K562 (cell line): ENCODE measurements around the gene EMC6. TPM values are rescaled to one million over a fixed set of nuclear protein-coding genes. Genes with fewer than 3 reads are reported as not detected.

ENCODE experiments used
- ATAC-seq: fragments of 200-7000 bp; cut with Tn5 transposase; 3 replicates; pipeline ENCODE4 v1.9.1; 2020; ENCODE audit warnings: moderate library complexity
- BruUV-seq: library from RNA; stranded (reverse); fragments of 400-500 nt; replicated peaks from 2 replicates; lab custom pipeline; 2021; lab: Mats Ljungman, UMichigan
- CTCF ChIA-PET: fragments of 300-600 bp; formaldehyde crosslinking; extraction: SDS; loops from one replicate; lab custom pipeline; 2021; ENCODE audit warnings: low intra/inter-chr PET ratio; lab: Yijun Ruan, JAX
- POLR2A ChIA-PET: fragments of 300-600, 350-650 bp; sonication (Branson Sonifier 250); formaldehyde crosslinking; extraction: SDS; loops from one replicate; lab custom pipeline; 2021; ENCODE audit warnings: antibody characterized with exemption, inconsistent platforms; lab: Yijun Ruan, JAX
- DNase-seq, 4 experiments: peaks; one replicate each; pipeline versions ENCODE4 v3.0.0 to v3.0.0-alpha.2; 2011 to 2018; ENCODE audit warnings: low spot score in 3 of 4, mixed read lengths in 3 of 4; ENCODE audit errors: extremely low read depth in 1 of 4
- FAIRE-seq: peaks from 2 replicates; lab custom pipeline; 2011; peaks lifted over from hg19 to GRCh38; lab: Jason Lieb, UNC
- H2AFZ ChIP-seq: 2 replicates; pipeline ENCODE4 v1.6.0; 2011; ENCODE audit warnings: low read depth, low read length, control low read depth, inconsistent platforms
- H3K27ac ChIP-seq: fragments of 200-600 bp; 3 replicates; pipeline ENCODE4 v1.8.0; 2011; ENCODE audit warnings: low read depth, mild to moderate bottlenecking, control low read depth, inconsistent platforms, low read length, moderate library complexity, mixed read lengths; ENCODE audit errors: extremely low read depth
- H3K27me3 ChIP-seq, 2 experiments: fragments of 300-600 bp in 1 of 2; 2 replicates in 1 of 2; 3 replicates in 1 of 2; pipeline versions ENCODE4 v1.6.0 to v1.8.0; 2011; ENCODE audit warnings: inconsistent platforms in 2 of 2, low read length in 2 of 2, mild to moderate bottlenecking in 1 of 2, mixed read lengths in 1 of 2, moderate library complexity in 1 of 2; ENCODE audit not compliant: control insufficient read depth in 2 of 2, insufficient read depth in 2 of 2
- H3K36me3 ChIP-seq: fragments of 300-600 bp; 3 replicates; pipeline ENCODE4 v1.8.0; 2011; ENCODE audit warnings: mild to moderate bottlenecking, low read length, inconsistent platforms; ENCODE audit not compliant: control insufficient read depth, insufficient read depth
- H3K4me1 ChIP-seq, 2 experiments: fragments of 200-600 bp in 1 of 2; replicated peaks in 1 of 2; 2 replicates in 1 of 2; 3 replicates in 1 of 2; pipeline versions ENCODE4 v1.5.1 to v1.8.0; 2011; ENCODE audit warnings: inconsistent platforms in 2 of 2, low read length in 2 of 2, mild to moderate bottlenecking in 1 of 2, mixed read lengths in 1 of 2, moderate library complexity in 1 of 2; ENCODE audit not compliant: control insufficient read depth in 2 of 2, insufficient read depth in 2 of 2
- H3K4me2 ChIP-seq: 2 replicates; pipeline ENCODE4 v1.6.1; 2011; ENCODE audit warnings: low read length, control low read depth, inconsistent platforms, mixed read lengths; ENCODE audit not compliant: insufficient read depth
- H3K4me3 ChIP-seq: fragments of 200-600 bp; sonication (generic), shearing (Covaris generic); 2 replicates; pipeline ENCODE4 v1.5.1; 2016; ENCODE audit warnings: control low read depth, inconsistent platforms
- H3K79me2 ChIP-seq: fragments of 200-600 bp; 3 replicates; pipeline ENCODE4 v1.8.0; 2011; ENCODE audit warnings: low read length, inconsistent platforms; ENCODE audit not compliant: control insufficient read depth, insufficient read depth
- H3K9ac ChIP-seq, 2 experiments: 2 replicates each; pipeline versions ENCODE4 v1.6.0 to v1.6.1; 2011; ENCODE audit warnings: low read depth in 2 of 2, low read length in 2 of 2, control low read depth in 1 of 2, inconsistent platforms in 1 of 2, mild to moderate bottlenecking in 1 of 2, mixed read lengths in 1 of 2; ENCODE audit not compliant: insufficient read depth in 1 of 2
- H3K9me1 ChIP-seq: one replicate; pipeline ENCODE4 v1.6.0; 2011; ENCODE audit warnings: inconsistent platforms, mild to moderate bottlenecking, low read length, moderate library complexity; ENCODE audit not compliant: control insufficient read depth, insufficient read depth
- H3K9me3 ChIP-seq: replicated peaks from 2 replicates; pipeline ENCODE4 v1.5.1; 2011; ENCODE audit warnings: low read depth, low read length, inconsistent platforms; ENCODE audit not compliant: control insufficient read depth, insufficient read depth
- H4K20me1 ChIP-seq: replicated peaks from 2 replicates; pipeline ENCODE4 v1.6.1; 2011; ENCODE audit warnings: low read length, inconsistent platforms, mixed read lengths; ENCODE audit not compliant: control insufficient read depth, insufficient read depth
- BCOR ChIP-seq: fragments of 450-650 bp; IDR thresholded peaks from 2 replicates; pipeline ENCODE4 v1.6.1; 2016
- FOXJ2 ChIP-seq: fragments of 200-800 bp; sonication (Bioruptor generic); IDR thresholded peaks from 2 replicates; pipeline ENCODE4 v1.6.1; 2016; ENCODE audit warnings: missing genetic modification characterization, missing compliant biosample characterization
- HBP1 ChIP-seq: fragments of 450-650 bp; formaldehyde crosslinking; IDR thresholded peaks from 2 replicates; pipeline ENCODE4 v1.4.0; 2022; ENCODE audit warnings: missing genetic modification characterization
- HNRNPLL ChIP-seq: fragments of 200-400 bp; formaldehyde crosslinking; IDR thresholded peaks from 2 replicates; pipeline ENCODE4 v1.6.1; 2017; ENCODE audit warnings: low read length, low read depth, mild to moderate bottlenecking; ENCODE audit not compliant: poor library complexity, severe bottlenecking
- NCOR1 ChIP-seq: fragments of 450-650 bp; IDR thresholded peaks from 2 replicates; pipeline ENCODE4 v1.6.1; 2016; ENCODE audit warnings: mild to moderate bottlenecking, moderate library complexity
- ZNF280A ChIP-seq: fragments of 450-650 bp; IDR thresholded peaks from 2 replicates; pipeline ENCODE4 v1.6.1; 2018; ENCODE audit warnings: mild to moderate bottlenecking, low read depth; ENCODE audit not compliant: partially characterized antibody
- ZNF436 ChIP-seq: fragments of 250-450, 450-650 bp; sonication (Bioruptor Pico); formaldehyde crosslinking; IDR thresholded peaks from 2 replicates; pipeline ENCODE4 v1.7.0; 2020; ENCODE audit warnings: mild to moderate bottlenecking
- WGBS: fragments of 100-300 bp; shearing (Covaris generic); methylation state at CpG from one replicate; pipeline ENCODE4 v1.1.6; 2016; ENCODE audit warnings: low coverage, mixed read lengths; ENCODE audit not compliant: insufficient coverage; ENCODE audit errors: missing lambda C conversion rate; 5-methylcytosine and 5-hydroxymethylcytosine counted together
- in situ Hi-C: fragments of 300-500 bp; cut with MboI; formaldehyde crosslinking; loops from 4 replicates; pipeline ENCODE4 v1.15.0; 2018; ENCODE audit warnings: inconsistent platforms, mixed read lengths
- intact Hi-C: fragments of 100-400 bp; cut with micrococcal nuclease; formaldehyde crosslinking; loops from 2 replicates; pipeline ENCODE4 v1.14.2; 2022
- polyA plus RNA-seq, 8 experiments: library from polyadenylated mRNA; depleted of rRNA in 4 of 8; stranded (reverse) in 5 of 8; unstranded in 3 of 8; fragments of >200 nt; fragmentation: Nextera tagmentation in 2 of 8; fragmentation: Illumina TruSeq in 1 of 8; extraction: Ambion mirVana in 2 of 8; extraction: Trizol in 1 of 8; gene quantifications; 2 replicates each; pipeline versions ENCODE4 v1.2.1 to v1.2.3, GENCODE V29; 2011 to 2014; ENCODE audit warnings: inconsistent platforms in 1 of 8, missing spikeins in 1 of 8
- total RNA-seq, 7 experiments: library from RNA; depleted of rRNA in 6 of 7; stranded (reverse); fragments of >200 nt in 6 of 7; fragmentation: Illumina TruSeq in 2 of 7; extraction: Trizol in 2 of 7; gene quantifications; 2 replicates each; pipeline versions ENCODE4 v1.2.1 to v1.2.3, GENCODE V29; 2011 to 2021; ENCODE audit warnings: low replicate concordance in 1 of 7
- TF ChIP-seq, protein P1 (sequence below): sonication (generic); formaldehyde crosslinking; IDR thresholded peaks from 2 replicates; pipeline ENCODE4 v1.8.0; 2022; ENCODE audit warnings: missing genetic modification reagents, mild to moderate bottlenecking, borderline replicate concordance

Gene EMC6
- total and polyA plus RNA-seq, 9 of the 15 experiments (the other 6 are each of a cell fraction or from before 2014, with no cell fraction given): 2.9 to 136 (median 24.9) TPM

- Histone ChIP-seq H3K9me1 (no peaks in the 10 kb centered on the region), H3K36me3 (peaks cover 58% of the 10 kb centered on the region; the same call in 2 of the 3 replicates), H3K9ac (no peak overlapping the region), H3K27me3 (no peaks in the 10 kb centered on the region), H3K4me1 (no peaks in the 10 kb centered on the region), H3K27ac (no peak overlapping the region), H3K9me3 (0 out of 2 replicates have a peak, but pooled peaks cover 1% of the 10 kb centered on the region), H4K20me1 (no peaks in the 10 kb centered on the region), H3K79me2 (no peaks in the 10 kb centered on the region), H3K4me2 (no peak overlapping the region), H3K4me3 (no peak overlapping the region), H2AFZ (no peak overlapping the region)
- no peak for FAIRE-seq
- BruUV-seq: no TSS peak
- in situ Hi-C loops (no loop called here), intact Hi-C loops (no loop called here)
- 100% methylated on average over 4 of the region's 8 CpGs for WGBS
- POLR2A ChIA-PET: interaction anchor here (1.0 kb wide), 1 partner anchor 15 kb away, joined by 4 read pairs; the partner anchor contains the start of gene CTNS
- CTCF ChIA-PET: no interaction called here
- no peak for DNase-seq
- no peak for ATAC-seq
- TF ChIP-seq FOXJ2 (tag): no peak
- TF ChIP-seq BCOR: no peak
- no peak for TF ChIP-seq ZNF436 (CRISPR knock-in tag)
- TF ChIP-seq, protein P1, sequence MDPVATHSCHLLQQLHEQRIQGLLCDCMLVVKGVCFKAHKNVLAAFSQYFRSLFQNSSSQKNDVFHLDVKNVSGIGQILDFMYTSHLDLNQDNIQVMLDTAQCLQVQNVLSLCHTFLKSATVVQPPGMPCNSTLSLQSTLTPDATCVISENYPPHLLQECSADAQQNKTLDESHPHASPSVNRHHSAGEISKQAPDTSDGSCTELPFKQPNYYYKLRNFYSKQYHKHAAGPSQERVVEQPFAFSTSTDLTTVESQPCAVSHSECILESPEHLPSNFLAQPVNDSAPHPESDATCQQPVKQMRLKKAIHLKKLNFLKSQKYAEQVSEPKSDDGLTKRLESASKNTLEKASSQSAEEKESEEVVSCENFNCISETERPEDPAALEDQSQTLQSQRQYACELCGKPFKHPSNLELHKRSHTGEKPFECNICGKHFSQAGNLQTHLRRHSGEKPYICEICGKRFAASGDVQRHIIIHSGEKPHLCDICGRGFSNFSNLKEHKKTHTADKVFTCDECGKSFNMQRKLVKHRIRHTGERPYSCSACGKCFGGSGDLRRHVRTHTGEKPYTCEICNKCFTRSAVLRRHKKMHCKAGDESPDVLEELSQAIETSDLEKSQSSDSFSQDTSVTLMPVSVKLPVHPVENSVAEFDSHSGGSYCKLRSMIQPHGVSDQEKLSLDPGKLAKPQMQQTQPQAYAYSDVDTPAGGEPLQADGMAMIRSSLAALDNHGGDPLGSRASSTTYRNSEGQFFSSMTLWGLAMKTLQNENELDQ (CRISPR knock-in tag): no peak
- no peak for TF ChIP-seq NCOR1
- TF ChIP-seq ZNF280A: no peak
- TF ChIP-seq HNRNPLL: no peak
- TF ChIP-seq HBP1: no peak
Measured at GRCh38 chr17:3621146-3621720, 47.4 kb upstream of the EMC6 start.
